ENCODE measurements around the gene CAMK2N1. TPM values are rescaled to one million over a fixed set of nuclear protein-coding genes. Genes with fewer than 3 reads are reported as not detected.

The CAMK2N1 gene
- total RNA-seq, 1 donor from 2014 or later = 42.6 TPM

GRCh38 chr1:20507564-20508410, 21.8 kb upstream of the CAMK2N1 start, which contains the start of gene MUL1:
Gene MUL1, minus strand, starts transcription at chr1:20508151. Its CDS starts 127 bp downstream, at chr1:20508024.
- peak; percentile 73 for DNase-seq (ENCODE audit: low read depth)
- no peaks in the 10 kb centered on the region for H3K27me3 ChIP-seq (ENCODE audit: control insufficient read depth, insufficient read depth, low read length)
- H3K36me3 ChIP-seq (ENCODE audit: control insufficient read depth, insufficient read depth, low read length) = no peaks in the 10 kb centered on the region
- TF ChIP-seq CTCF (IDR thresholded peaks at IDR 0.05; ENCODE audit: insufficient read depth, low read length, poor library complexity, severe bottlenecking) = no peak
- H3K4me3 ChIP-seq (ENCODE audit: low read depth, low read length) = peak within 1 kb of the TSS; percentile 86

- peak overlapping the region; percentile 86 for H3K4me3 ChIP-seq (ENCODE audit: low read depth, low read length)
- TF ChIP-seq CTCF (IDR thresholded peaks at IDR 0.05; ENCODE audit: insufficient read depth, low read length, poor library complexity, severe bottlenecking) = no peak
- H3K27me3 ChIP-seq (ENCODE audit: control insufficient read depth, insufficient read depth, low read length) = no peaks in the 10 kb centered on the region
- H3K36me3 ChIP-seq (ENCODE audit: control insufficient read depth, insufficient read depth, low read length) = no peaks in the 10 kb centered on the region
- DNase-seq (ENCODE audit: low read depth) = no peak
Measured at GRCh38 chr1:20507248-20507563, 21.2 kb upstream of the CAMK2N1 start.

GRCh38 chr1:20505488-20505887, 19.5 kb upstream of the CAMK2N1 start:
- Histone ChIP-seq H3K27me3 (ENCODE audit: control insufficient read depth, insufficient read depth, low read length) (no peaks in the 10 kb centered on the region), H3K4me3 (ENCODE audit: low read depth, low read length) (no peak overlapping the region), H3K36me3 (ENCODE audit: control insufficient read depth, insufficient read depth, low read length) (no peaks in the 10 kb centered on the region)
- TF ChIP-seq CTCF (IDR thresholded peaks at IDR 0.05; ENCODE audit: insufficient read depth, low read length, poor library complexity, severe bottlenecking) = no peak
- DNase-seq (ENCODE audit: low read depth) = no peak

GRCh38 chr1:20500716-20501115, 14.7 kb upstream of the CAMK2N1 start:
- Histone ChIP-seq H3K27me3 (ENCODE audit: control insufficient read depth, insufficient read depth, low read length) (no peaks in the 10 kb centered on the region), H3K4me3 (ENCODE audit: low read depth, low read length) (no peak overlapping the region), H3K36me3 (ENCODE audit: control insufficient read depth, insufficient read depth, low read length) (no peaks in the 10 kb centered on the region)
- DNase-seq (ENCODE audit: low read depth) = no peak
- TF ChIP-seq CTCF (IDR thresholded peaks at IDR 0.05; ENCODE audit: insufficient read depth, low read length, poor library complexity, severe bottlenecking) = no peak

- no peak for DNase-seq (ENCODE audit: low read depth)
- Histone ChIP-seq H3K4me3 (ENCODE audit: low read depth, low read length) (no peak overlapping the region), H3K27me3 (ENCODE audit: control insufficient read depth, insufficient read depth, low read length) (no peaks in the 10 kb centered on the region), H3K36me3 (ENCODE audit: control insufficient read depth, insufficient read depth, low read length) (no peaks in the 10 kb centered on the region)
- TF ChIP-seq CTCF (IDR thresholded peaks at IDR 0.05; ENCODE audit: insufficient read depth, low read length, poor library complexity, severe bottlenecking) = no peak
Measured at GRCh38 chr1:20499718-20500117, 13.7 kb upstream of the CAMK2N1 start.

GRCh38 chr1:20499105-20499504, 13.1 kb upstream of the CAMK2N1 start:
- DNase-seq (ENCODE audit: low read depth) = no peak
- Histone ChIP-seq H3K36me3 (ENCODE audit: control insufficient read depth, insufficient read depth, low read length) (no peaks in the 10 kb centered on the region), H3K27me3 (ENCODE audit: control insufficient read depth, insufficient read depth, low read length) (no peaks in the 10 kb centered on the region), H3K4me3 (ENCODE audit: low read depth, low read length) (no peak overlapping the region)
- TF ChIP-seq CTCF (IDR thresholded peaks at IDR 0.05; ENCODE audit: insufficient read depth, low read length, poor library complexity, severe bottlenecking) = no peak
